ENCODE data around the gene RNASEH2A. TPM values are rescaled to one million over a fixed set of nuclear protein-coding genes. Genes with fewer than 3 reads are reported as not detected.

RNASEH2A gene
- polyA plus RNA-seq, 1 donor = 20.3 TPM

GRCh38 chr19:12770922-12771321 is 35.5 kb upstream of the RNASEH2A start:
- WGBS (ENCODE audit: insufficient coverage, low lambda C conversion rate) = no CpG with 5 or more reads among the region's 13 CpGs
- Histone ChIP-seq H3K4me3 (ENCODE audit: low read length) (no peak overlapping the region), H3K27me3 (ENCODE audit: control insufficient read depth, insufficient read depth, low read length) (no peaks in the 10 kb centered on the region), H3K36me3 (ENCODE audit: control insufficient read depth, insufficient read depth, low read length) (peaks cover 50% of the 10 kb centered on the region), H3K27ac (ENCODE audit: low read length) (no peak overlapping the region), H3K4me1 (ENCODE audit: control insufficient read depth, insufficient read depth, low read length) (peaks cover 11% of the 10 kb centered on the region), H3K9me3 (ENCODE audit: control insufficient read depth, low read depth, low read length) (no peaks in the 10 kb centered on the region)
- DNase-seq = no peak

GRCh38 chr19:12772323-12772722 is 34.1 kb upstream of the RNASEH2A start:
- no peak overlapping the region for H3K4me3 ChIP-seq (ENCODE audit: low read length)
- WGBS (ENCODE audit: insufficient coverage, low lambda C conversion rate) = no CpG with 5 or more reads among the region's 4 CpGs
- peaks cover 45% of the 10 kb centered on the region for H3K36me3 ChIP-seq (ENCODE audit: control insufficient read depth, insufficient read depth, low read length)
- H3K27me3 ChIP-seq (ENCODE audit: control insufficient read depth, insufficient read depth, low read length) = no peaks in the 10 kb centered on the region
- no peaks in the 10 kb centered on the region for H3K9me3 ChIP-seq (ENCODE audit: control insufficient read depth, low read depth, low read length)
- DNase-seq = no peak
- no peak overlapping the region for H3K27ac ChIP-seq (ENCODE audit: low read length)
- H3K4me1 ChIP-seq (ENCODE audit: control insufficient read depth, insufficient read depth, low read length) = peaks cover 13% of the 10 kb centered on the region

GRCh38 chr19:12773571-12773970 is 32.8 kb upstream of the RNASEH2A start:
- DNase-seq = no peak
- H3K27ac ChIP-seq (ENCODE audit: low read length) = no peak overlapping the region
- no peaks in the 10 kb centered on the region for H3K27me3 ChIP-seq (ENCODE audit: control insufficient read depth, insufficient read depth, low read length)
- H3K9me3 ChIP-seq (ENCODE audit: control insufficient read depth, low read depth, low read length) = no peaks in the 10 kb centered on the region
- WGBS (ENCODE audit: insufficient coverage, low lambda C conversion rate) = 100% methylated on average over 1 of the region's 2 CpGs
- peaks cover 17% of the 10 kb centered on the region for H3K4me1 ChIP-seq (ENCODE audit: control insufficient read depth, insufficient read depth, low read length)
- H3K4me3 ChIP-seq (ENCODE audit: low read length) = no peak overlapping the region
- peaks cover 36% of the 10 kb centered on the region for H3K36me3 ChIP-seq (ENCODE audit: control insufficient read depth, insufficient read depth, low read length)

GRCh38 chr19:12774588-12775555 is 31.5 kb upstream of the RNASEH2A start, which contains the start of gene HOOK2:
TSS of gene HOOK2 (minus strand) at chr19:12775552. CDS start at chr19:12775449, 103 bp downstream.
- no CpG with 5 or more reads among the region's 58 CpGs for WGBS (ENCODE audit: insufficient coverage, low lambda C conversion rate)

GRCh38 chr19:12777217-12778016 is 29.0 kb upstream of the RNASEH2A start:
- Histone ChIP-seq H3K4me1 (ENCODE audit: control insufficient read depth, insufficient read depth, low read length) (peaks cover 35% of the 10 kb centered on the region), H3K27ac (ENCODE audit: low read length) (peak overlapping the region; percentile 87), H3K4me3 (ENCODE audit: low read length) (peak overlapping the region; percentile 59), H3K27me3 (ENCODE audit: control insufficient read depth, insufficient read depth, low read length) (no peaks in the 10 kb centered on the region), H3K36me3 (ENCODE audit: control insufficient read depth, insufficient read depth, low read length) (peaks cover 11% of the 10 kb centered on the region), H3K9me3 (ENCODE audit: control insufficient read depth, low read depth, low read length) (no peaks in the 10 kb centered on the region)
- WGBS (ENCODE audit: insufficient coverage, low lambda C conversion rate) = 20% methylated on average over 1 of the region's 43 CpGs
- DNase-seq = peak; percentile 83 to 84

More at GRCh38 chr19:12774588-12775555, 31.5 kb upstream of the RNASEH2A start, which contains the start of gene HOOK2:
- H3K27ac ChIP-seq (ENCODE audit: low read length) = peak within 1 kb of the TSS; percentile 95
- H3K36me3 ChIP-seq (ENCODE audit: control insufficient read depth, insufficient read depth, low read length) = peaks cover 30% of the 10 kb centered on the region
- H3K27me3 ChIP-seq (ENCODE audit: control insufficient read depth, insufficient read depth, low read length) = no peaks in the 10 kb centered on the region
- H3K9me3 ChIP-seq (ENCODE audit: control insufficient read depth, low read depth, low read length) = no peaks in the 10 kb centered on the region
- peak within 1 kb of the TSS; percentile 66 for H3K4me3 ChIP-seq (ENCODE audit: low read length)
- peaks cover 27% of the 10 kb centered on the region for H3K4me1 ChIP-seq (ENCODE audit: control insufficient read depth, insufficient read depth, low read length)
- DNase-seq = peak; percentile 99

- Histone ChIP-seq H3K4me3 (ENCODE audit: low read length) (peak overlapping the region; percentile 59), H3K27ac (ENCODE audit: low read length) (peak overlapping the region; percentile 87), H3K4me1 (ENCODE audit: control insufficient read depth, insufficient read depth, low read length) (peaks cover 40% of the 10 kb centered on the region), H3K36me3 (ENCODE audit: control insufficient read depth, insufficient read depth, low read length) (peaks cover 9% of the 10 kb centered on the region), H3K27me3 (ENCODE audit: control insufficient read depth, insufficient read depth, low read length) (no peaks in the 10 kb centered on the region), H3K9me3 (ENCODE audit: control insufficient read depth, low read depth, low read length) (no peaks in the 10 kb centered on the region)
- WGBS (ENCODE audit: insufficient coverage, low lambda C conversion rate) = no CpG with 5 or more reads among the region's 44 CpGs
- DNase-seq = peak; percentile 73 to 81
Measured at GRCh38 chr19:12778017-12778904, 28.1 kb upstream of the RNASEH2A start.

GRCh38 chr19:12778905-12779161 is 27.6 kb upstream of the RNASEH2A start:
- DNase-seq = no peak
- no CpG with 5 or more reads among the region's 6 CpGs for WGBS (ENCODE audit: insufficient coverage, low lambda C conversion rate)
- H3K4me1 ChIP-seq (ENCODE audit: control insufficient read depth, insufficient read depth, low read length) = peaks cover 43% of the 10 kb centered on the region
- no peaks in the 10 kb centered on the region for H3K9me3 ChIP-seq (ENCODE audit: control insufficient read depth, low read depth, low read length)
- no peaks in the 10 kb centered on the region for H3K27me3 ChIP-seq (ENCODE audit: control insufficient read depth, insufficient read depth, low read length)
- peak overlapping the region; percentile 87 for H3K27ac ChIP-seq (ENCODE audit: low read length)
- peak overlapping the region; percentile 59 for H3K4me3 ChIP-seq (ENCODE audit: low read length)
- H3K36me3 ChIP-seq (ENCODE audit: control insufficient read depth, insufficient read depth, low read length) = peaks cover 8% of the 10 kb centered on the region

- Histone ChIP-seq H3K36me3 (ENCODE audit: control insufficient read depth, insufficient read depth, low read length) (peaks cover 3% of the 10 kb centered on the region), H3K4me1 (ENCODE audit: control insufficient read depth, insufficient read depth, low read length) (peaks cover 43% of the 10 kb centered on the region), H3K27ac (ENCODE audit: low read length) (peak overlapping the region; percentile 87), H3K27me3 (ENCODE audit: control insufficient read depth, insufficient read depth, low read length) (no peaks in the 10 kb centered on the region), H3K9me3 (ENCODE audit: control insufficient read depth, low read depth, low read length) (no peaks in the 10 kb centered on the region), H3K4me3 (ENCODE audit: low read length) (peak overlapping the region; percentile 59)
- no CpG with 5 or more reads among the region's 15 CpGs for WGBS (ENCODE audit: insufficient coverage, low lambda C conversion rate)
- DNase-seq = peak in 1 of 2 donors; percentile 67
Measured at GRCh38 chr19:12779162-12779993, 27.0 kb upstream of the RNASEH2A start.

- Histone ChIP-seq H3K4me1 (ENCODE audit: control insufficient read depth, insufficient read depth, low read length) (peaks cover 68% of the 10 kb centered on the region), H3K4me3 (ENCODE audit: low read length) (peak overlapping the region; percentile 58), H3K27ac (ENCODE audit: low read length) (peak overlapping the region; percentile 100), H3K9me3 (ENCODE audit: control insufficient read depth, low read depth, low read length) (no peaks in the 10 kb centered on the region), H3K36me3 (ENCODE audit: control insufficient read depth, insufficient read depth, low read length) (no peaks in the 10 kb centered on the region), H3K27me3 (ENCODE audit: control insufficient read depth, insufficient read depth, low read length) (no peaks in the 10 kb centered on the region)
- DNase-seq = no peak
- WGBS (ENCODE audit: insufficient coverage, low lambda C conversion rate) = 0% methylated on average over 1 of the region's 12 CpGs
Measured at GRCh38 chr19:12782174-12782423, 24.3 kb upstream of the RNASEH2A start.
